Karpas-422 (cell line): ENCODE results near the gene NAGS. TPM values are rescaled to one million over a fixed set of nuclear protein-coding genes. Genes with fewer than 3 reads are reported as not detected.

Experiments used
- DNase-seq: peaks from one replicate; pipeline ENCODE4 v3.0.0-alpha.2; 2015
- H2AFZ ChIP-seq: fragments of 200-600 bp; sonication (generic); 2 replicates; pipeline ENCODE4 v1.6.1; 2014; ENCODE audit warnings: antibody characterized with exemption, low read length, mixed read lengths
- H3K27ac ChIP-seq: fragments of 200-600 bp; sonication (generic); 2 replicates; pipeline ENCODE4 v1.5.1; 2014; ENCODE audit warnings: mild to moderate bottlenecking, low read length, moderate library complexity
- H3K27me3 ChIP-seq: fragments of 200-600 bp; sonication (generic); 2 replicates; pipeline ENCODE4 v1.6.1; 2014; ENCODE audit warnings: low read length, mixed read lengths
- H3K36me3 ChIP-seq: fragments of 200-600 bp; sonication (generic); 2 replicates; pipeline ENCODE4 v1.6.1; 2014; ENCODE audit warnings: low read length, mixed read lengths; ENCODE audit not compliant: insufficient read depth
- H3K4me1 ChIP-seq: fragments of 200-600 bp; sonication (generic); 2 replicates; pipeline ENCODE4 v1.6.1; 2014; ENCODE audit warnings: mild to moderate bottlenecking, low read length, mixed read lengths
- H3K4me2 ChIP-seq: fragments of 200-600 bp; sonication (generic); 2 replicates; pipeline ENCODE4 v1.6.1; 2014; ENCODE audit warnings: low read length, low read depth, mild to moderate bottlenecking; ENCODE audit not compliant: poor library complexity, severe bottlenecking
- H3K4me3 ChIP-seq: fragments of 200-600 bp; sonication (generic); 2 replicates; pipeline ENCODE4 v1.5.1; 2014; ENCODE audit warnings: mild to moderate bottlenecking, antibody characterized with exemption, low read length, mixed read lengths
- H3K79me2 ChIP-seq: fragments of 200-600 bp; sonication (generic); 2 replicates; pipeline ENCODE4 v1.6.1; 2014; ENCODE audit warnings: mild to moderate bottlenecking, low read length, mixed read lengths
- H3K9ac ChIP-seq: fragments of 200-600 bp; sonication (generic); 2 replicates; pipeline ENCODE4 v1.6.0; 2014; ENCODE audit warnings: low read length
- H3K9me2 ChIP-seq: fragments of 200-600 bp; sonication (generic), shearing (Covaris generic); replicated peaks from 2 replicates; pipeline ENCODE4 v1.6.0; 2014; ENCODE audit warnings: mild to moderate bottlenecking, low read length, moderate library complexity; ENCODE audit not compliant: insufficient read depth
- H3K9me3 ChIP-seq: fragments of 300-700, 200-600 bp; sonication (generic); 2 replicates; pipeline ENCODE4 v1.6.1; 2014; ENCODE audit warnings: low read length, mixed read lengths
- H4K20me1 ChIP-seq: fragments of 200-600 bp; sonication (generic); 2 replicates; pipeline ENCODE4 v1.6.1; 2014; ENCODE audit warnings: mild to moderate bottlenecking, antibody characterized with exemption, low read length, low read depth; ENCODE audit not compliant: insufficient read depth
- total RNA-seq: library from RNA; depleted of rRNA; stranded (reverse); fragments of >200 nt; shearing (Covaris generic); gene quantifications from 2 replicates; pipeline ENCODE4 v1.2.3, GENCODE V29; 2014; ENCODE audit warnings: low replicate concordance

NAGS gene
- total RNA-seq, 1 experiment from 2014 or later, result 4.3 TPM

- Histone ChIP-seq H3K4me2 (no peak overlapping the region), H4K20me1 (no peaks in the 10 kb centered on the region), H3K36me3 (no peaks in the 10 kb centered on the region), H3K9me3 (no peaks in the 10 kb centered on the region), H3K4me3 (no peak overlapping the region), H3K9me2 (no peaks in the 10 kb centered on the region), H3K79me2 (no peaks in the 10 kb centered on the region), H2AFZ (no peak overlapping the region), H3K27ac (no peak overlapping the region), H3K27me3 (no peaks in the 10 kb centered on the region), H3K9ac (no peak overlapping the region), H3K4me1 (no peaks in the 10 kb centered on the region)
- no peak for DNase-seq
These were observed 24.8 kb upstream of the NAGS start for GRCh38 chr17:43979671-43980070.

- no peak overlapping the region for H3K4me2 ChIP-seq
- H3K27ac ChIP-seq, result no peak overlapping the region
- no peak overlapping the region for H2AFZ ChIP-seq
- H3K4me3 ChIP-seq, result no peak overlapping the region
- no peaks in the 10 kb centered on the region; the same call in 1 of the 2 replicates for H4K20me1 ChIP-seq
- DNase-seq, result no peak
- H3K79me2 ChIP-seq, result no peaks in the 10 kb centered on the region
- H3K9me3 ChIP-seq, result no peaks in the 10 kb centered on the region
- H3K36me3 ChIP-seq, result no peaks in the 10 kb centered on the region
- no peaks in the 10 kb centered on the region for H3K9me2 ChIP-seq
- no peaks in the 10 kb centered on the region for H3K27me3 ChIP-seq
- H3K9ac ChIP-seq, result no peak overlapping the region
- no peaks in the 10 kb centered on the region for H3K4me1 ChIP-seq
These were observed 22.3 kb upstream of the NAGS start for GRCh38 chr17:43982171-43982570.

GRCh38 chr17:43983196-43983514 is 21.3 kb upstream of the NAGS start:
- Histone ChIP-seq H2AFZ (no peak overlapping the region), H3K4me1 (no peaks in the 10 kb centered on the region), H3K4me2 (no peak overlapping the region), H4K20me1 (no peaks in the 10 kb centered on the region; the same call in 1 of the 2 replicates), H3K36me3 (no peaks in the 10 kb centered on the region), H3K9ac (no peak overlapping the region), H3K4me3 (no peak overlapping the region), H3K9me2 (no peaks in the 10 kb centered on the region), H3K9me3 (no peaks in the 10 kb centered on the region), H3K27ac (no peak overlapping the region), H3K27me3 (no peaks in the 10 kb centered on the region), H3K79me2 (no peaks in the 10 kb centered on the region)
- DNase-seq, result no peak

- H3K27me3 ChIP-seq, result no peaks in the 10 kb centered on the region
- no peaks in the 10 kb centered on the region for H3K4me1 ChIP-seq
- H3K9me2 ChIP-seq, result no peaks in the 10 kb centered on the region
- no peaks in the 10 kb centered on the region; the same call in 1 of the 2 replicates for H4K20me1 ChIP-seq
- H3K4me3 ChIP-seq, result no peak overlapping the region
- H3K9me3 ChIP-seq, result no peaks in the 10 kb centered on the region
- DNase-seq, result no peak
- H3K27ac ChIP-seq, result no peak overlapping the region
- H3K9ac ChIP-seq, result no peak overlapping the region
- no peaks in the 10 kb centered on the region for H3K79me2 ChIP-seq
- no peaks in the 10 kb centered on the region for H3K36me3 ChIP-seq
- H3K4me2 ChIP-seq, result no peak overlapping the region
- H2AFZ ChIP-seq, result no peak overlapping the region
These were observed 20.7 kb upstream of the NAGS start for GRCh38 chr17:43983515-43984411.

- H3K4me2 ChIP-seq, result no peak overlapping the region
- H2AFZ ChIP-seq, result no peak overlapping the region
- H3K9ac ChIP-seq, result no peak overlapping the region
These were observed 19.9 kb upstream of the NAGS start for GRCh38 chr17:43984521-43984920.

GRCh38 chr17:43986225-43986981 is 18.0 kb upstream of the NAGS start:
- no peaks in the 10 kb centered on the region for H3K9me2 ChIP-seq
- no peak overlapping the region for H3K9ac ChIP-seq
- DNase-seq, result no peak
- H3K4me1 ChIP-seq, result no peaks in the 10 kb centered on the region
- no peak overlapping the region for H3K4me3 ChIP-seq
- no peaks in the 10 kb centered on the region for H3K27me3 ChIP-seq
- H4K20me1 ChIP-seq, result no peaks in the 10 kb centered on the region; the same call in 1 of the 2 replicates
- H3K9me3 ChIP-seq, result no peaks in the 10 kb centered on the region
- no peak overlapping the region for H2AFZ ChIP-seq
- no peak overlapping the region for H3K4me2 ChIP-seq
- H3K79me2 ChIP-seq, result no peaks in the 10 kb centered on the region
- no peak overlapping the region for H3K27ac ChIP-seq
- H3K36me3 ChIP-seq, result no peaks in the 10 kb centered on the region

More at GRCh38 chr17:43984521-43984920, 19.9 kb upstream of the NAGS start:
- DNase-seq, result no peak
- no peak overlapping the region for H3K4me3 ChIP-seq
- no peaks in the 10 kb centered on the region for H3K27me3 ChIP-seq
- no peaks in the 10 kb centered on the region for H3K79me2 ChIP-seq
- no peaks in the 10 kb centered on the region for H3K36me3 ChIP-seq
- H3K9me3 ChIP-seq, result no peaks in the 10 kb centered on the region
- no peak overlapping the region for H3K27ac ChIP-seq
- no peaks in the 10 kb centered on the region; the same call in 1 of the 2 replicates for H4K20me1 ChIP-seq
- no peaks in the 10 kb centered on the region for H3K9me2 ChIP-seq
- H3K4me1 ChIP-seq, result no peaks in the 10 kb centered on the region

GRCh38 chr17:43987131-43988021 is 17.0 kb upstream of the NAGS start:
- Histone ChIP-seq H3K27ac (no peak overlapping the region), H3K36me3 (no peaks in the 10 kb centered on the region), H3K9me2 (no peaks in the 10 kb centered on the region), H4K20me1 (no peaks in the 10 kb centered on the region; the same call in 1 of the 2 replicates), H3K4me2 (no peak overlapping the region), H3K4me1 (no peaks in the 10 kb centered on the region), H3K9me3 (no peaks in the 10 kb centered on the region), H3K79me2 (no peaks in the 10 kb centered on the region), H3K9ac (no peak overlapping the region), H3K27me3 (no peaks in the 10 kb centered on the region), H3K4me3 (no peak overlapping the region), H2AFZ (no peak overlapping the region)
- no peak for DNase-seq
